IPS DF 6.9 (cell line): ENCODE results near the gene NOSTRIN.

Experiments
- DNase-seq: peaks from one replicate; pipeline ENCODE4 v3.0.0-alpha.2; 2013; ENCODE audit warnings: low read depth, low spot score
- H3K27ac ChIP-seq: one replicate; pipeline ENCODE4 v1.5.1; 2013; ENCODE audit warnings: low read length, control low read depth
- H3K27me3 ChIP-seq: 2 replicates; pipeline ENCODE4 v1.6.1; 2013; ENCODE audit warnings: mild to moderate bottlenecking, low read length; ENCODE audit not compliant: control insufficient read depth, insufficient read depth
- H3K36me3 ChIP-seq: 2 replicates; pipeline ENCODE4 v1.6.1; 2013; ENCODE audit warnings: low read length; ENCODE audit not compliant: control insufficient read depth, insufficient read depth
- H3K4me1 ChIP-seq: 2 replicates; pipeline ENCODE4 v1.6.1; 2013; ENCODE audit warnings: low read length; ENCODE audit not compliant: control insufficient read depth, insufficient read depth
- H3K4me3 ChIP-seq: 2 replicates; pipeline ENCODE4 v1.5.1; 2013; ENCODE audit warnings: mild to moderate bottlenecking, low read length
- H3K9me3 ChIP-seq: 2 replicates; pipeline ENCODE4 v1.6.1; 2013; ENCODE audit warnings: low read length, inconsistent platforms; ENCODE audit not compliant: control insufficient read depth, insufficient read depth
- WGBS: extraction: QIAGEN DNeasy Blood & Tissue Kit; methylation state at CpG from one replicate; pipeline ENCODE4 v1.1.7; 2013; ENCODE audit warnings: mixed read lengths, missing lambda C conversion rate; ENCODE audit not compliant: insufficient read length, insufficient coverage; 5-methylcytosine and 5-hydroxymethylcytosine counted together

NOSTRIN gene

DNA sequence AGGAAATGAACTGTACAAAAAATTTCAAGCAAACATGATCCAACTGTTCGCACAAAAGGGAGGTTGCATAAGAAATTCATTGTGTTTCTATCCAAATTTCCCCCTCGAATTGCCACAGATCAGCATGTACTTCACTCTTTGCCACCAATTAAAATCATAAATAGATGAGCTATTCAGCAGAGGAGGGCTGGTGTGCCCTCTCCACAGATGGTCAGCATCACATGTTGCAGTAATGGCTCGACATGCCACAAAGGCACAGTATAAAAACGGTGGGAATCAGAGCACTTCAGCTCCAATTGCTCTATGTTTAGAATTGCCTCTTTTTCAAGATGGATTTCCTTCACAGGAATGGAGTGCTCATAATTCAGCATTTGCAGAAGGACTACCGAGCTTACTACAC is 98.6 kb downstream of the NOSTRIN start, which contains the start of gene G6PC2:
TSS of gene G6PC2 (plus strand) at position 289 of the 400 bp plus-strand sequence. CDS start at position 330, 41 bp downstream.
- Histone ChIP-seq H3K4me3 (no peak within 1 kb of the TSS), H3K27ac (no peak within 1 kb of the TSS), H3K27me3 (no peaks in the 10 kb centered on the region), H3K9me3 (no peaks in the 10 kb centered on the region), H3K4me1 (no peaks in the 10 kb centered on the region), H3K36me3 (no peaks in the 10 kb centered on the region)
- no peak for DNase-seq
- WGBS, result no CpG with 5 or more reads among the region's 5 CpGs

DNA sequence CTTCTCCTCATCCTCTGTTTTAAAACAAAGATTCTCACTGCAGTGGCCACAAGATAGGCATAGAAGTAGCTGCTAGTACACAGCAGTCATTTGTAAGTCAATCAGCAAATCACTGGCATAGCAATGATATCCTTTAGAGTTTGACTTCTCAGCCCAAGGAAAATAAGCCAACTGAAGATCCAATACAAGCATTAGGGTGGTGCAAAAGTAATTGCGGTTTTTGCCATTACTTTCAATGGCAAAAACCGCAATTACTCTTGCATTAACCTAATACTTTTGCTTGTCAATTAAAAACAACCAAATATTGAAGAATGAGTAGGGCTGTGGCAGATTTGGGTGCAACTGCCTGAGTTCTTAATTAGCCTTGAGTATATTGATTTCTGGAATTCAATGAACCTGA is 101.5 kb downstream of the NOSTRIN start:
- no peaks in the 10 kb centered on the region for H3K27me3 ChIP-seq
- no peak for DNase-seq
- H3K36me3 ChIP-seq, result no peaks in the 10 kb centered on the region
- H3K27ac ChIP-seq, result no peak overlapping the region
- no CpG with 5 or more reads among the region's 2 CpGs for WGBS
- H3K9me3 ChIP-seq, result no peaks in the 10 kb centered on the region
- H3K4me1 ChIP-seq, result peaks cover 3% of the 10 kb centered on the region; the same call in 1 of the 2 replicates
- H3K4me3 ChIP-seq, result no peak overlapping the region

DNA sequence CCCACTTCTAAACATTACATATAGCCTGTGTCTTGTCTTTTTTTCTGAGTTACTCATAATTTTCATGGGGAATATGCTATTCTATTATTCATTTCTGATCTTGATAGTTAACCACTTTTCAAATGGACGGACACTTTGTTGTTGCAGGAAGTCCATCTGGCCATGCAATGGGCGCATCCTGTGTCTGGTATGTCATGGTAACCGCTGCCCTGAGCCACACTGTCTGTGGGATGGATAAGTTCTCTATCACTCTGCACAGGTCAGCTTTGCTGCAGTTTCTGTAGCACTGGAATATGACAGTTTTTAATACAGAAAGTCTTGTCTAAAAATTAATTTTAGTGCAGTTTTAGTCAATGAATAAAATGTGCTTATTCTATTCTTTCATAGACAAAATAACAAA is 101.9 kb downstream of the NOSTRIN start:
- Histone ChIP-seq H3K27ac (no peak overlapping the region), H3K27me3 (no peaks in the 10 kb centered on the region), H3K36me3 (no peaks in the 10 kb centered on the region), H3K9me3 (no peaks in the 10 kb centered on the region), H3K4me1 (peaks cover 3% of the 10 kb centered on the region; the same call in 1 of the 2 replicates), H3K4me3 (no peak overlapping the region)
- no peak for DNase-seq
- WGBS, result no CpG with 5 or more reads among the region's 3 CpGs

DNA sequence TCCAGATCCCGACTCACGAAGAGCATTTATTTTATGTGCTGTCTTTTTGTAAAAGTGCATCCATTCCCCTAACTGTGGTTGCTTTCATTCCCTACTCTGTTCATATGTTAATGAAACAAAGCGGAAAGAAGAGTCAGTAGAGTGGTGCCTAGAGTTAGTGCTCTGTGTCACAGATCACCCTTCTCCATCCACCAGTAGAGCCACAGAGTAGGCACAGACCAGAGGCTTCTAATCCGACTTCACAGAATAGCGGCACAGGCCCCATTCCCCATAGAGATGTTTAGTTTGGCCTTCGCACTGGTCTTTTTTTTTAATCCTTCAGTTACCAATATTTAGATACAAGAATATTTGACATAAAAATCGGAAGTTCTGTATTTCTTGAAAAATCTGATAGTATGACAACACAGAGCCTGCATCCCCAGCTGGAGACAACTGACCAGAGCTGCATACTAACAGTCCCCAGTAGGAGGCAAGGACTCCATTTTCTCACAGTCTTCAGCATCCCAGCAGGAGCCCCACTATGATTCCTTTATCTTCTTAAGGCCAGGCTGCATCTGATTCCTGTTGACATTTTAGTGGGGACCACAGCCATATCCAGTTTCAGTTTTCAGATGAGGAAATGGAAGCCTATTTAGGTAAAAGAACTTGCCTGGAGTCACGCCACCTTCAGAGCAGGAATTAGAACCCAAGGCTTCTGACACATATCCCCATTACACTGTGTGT is 105.7 kb downstream of the NOSTRIN start:
- Histone ChIP-seq H3K9me3 (no peaks in the 10 kb centered on the region), H3K4me1 (peaks cover 3% of the 10 kb centered on the region; the same call in 1 of the 2 replicates), H3K27ac (no peak overlapping the region), H3K27me3 (no peaks in the 10 kb centered on the region), H3K4me3 (no peak overlapping the region), H3K36me3 (no peaks in the 10 kb centered on the region)
- no CpG with 5 or more reads among the region's 8 CpGs for WGBS
- DNase-seq, result no peak

DNA sequence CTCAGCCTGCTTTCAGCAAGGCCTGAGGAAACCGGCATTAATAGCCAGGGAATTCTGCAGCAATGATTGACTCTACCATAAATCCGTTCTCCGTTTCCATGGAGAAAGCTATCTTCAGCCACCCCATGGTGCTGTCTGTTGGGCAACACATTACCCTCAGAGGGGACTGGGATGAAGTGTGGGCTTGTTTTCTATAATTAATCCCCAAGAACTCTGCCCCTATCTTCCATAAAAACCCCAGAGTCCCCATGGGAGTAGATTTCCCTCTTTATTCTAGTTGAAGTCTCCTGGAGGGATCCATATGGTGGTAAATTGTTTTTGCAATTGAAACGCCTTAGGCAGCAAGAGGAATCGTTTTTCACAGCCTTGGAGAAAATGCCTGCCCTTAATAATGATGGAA is 107.9 kb downstream of the NOSTRIN start:
- no peaks in the 10 kb centered on the region for H3K36me3 ChIP-seq
- WGBS, result no CpG with 5 or more reads among the region's 5 CpGs
- no peak overlapping the region for H3K4me3 ChIP-seq
- no peaks in the 10 kb centered on the region for H3K27me3 ChIP-seq
- peaks cover 3% of the 10 kb centered on the region; the same call in 1 of the 2 replicates for H3K4me1 ChIP-seq
- no peak overlapping the region for H3K27ac ChIP-seq
- H3K9me3 ChIP-seq, result no peaks in the 10 kb centered on the region
- DNase-seq, result no peak

DNA sequence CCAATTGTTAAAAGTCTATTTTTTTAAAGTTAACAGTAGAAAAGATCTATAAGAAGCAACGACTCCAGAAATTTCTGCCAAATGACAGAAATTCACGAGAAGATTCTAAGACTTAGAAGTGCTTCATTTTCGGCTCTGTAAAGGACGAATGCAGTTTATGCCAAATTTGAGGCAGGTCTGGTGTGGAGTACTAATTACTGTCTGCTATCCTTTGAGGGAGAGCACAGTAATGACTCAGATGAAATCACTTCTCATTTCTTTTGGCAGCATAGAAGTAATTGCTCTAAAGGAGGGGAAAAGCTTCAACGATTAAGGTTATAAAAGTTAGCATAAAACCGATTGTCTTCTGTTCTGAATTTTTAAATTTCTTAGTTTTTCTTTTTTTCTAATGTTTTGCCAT is 110.0 kb downstream of the NOSTRIN start:
- H3K4me1 ChIP-seq, result no peaks in the 10 kb centered on the region
- H3K27me3 ChIP-seq, result no peaks in the 10 kb centered on the region
- H3K9me3 ChIP-seq, result no peaks in the 10 kb centered on the region
- DNase-seq, result no peak
- H3K4me3 ChIP-seq, result no peak overlapping the region
- no peaks in the 10 kb centered on the region for H3K36me3 ChIP-seq
- WGBS, result no CpG with 5 or more reads among the region's 6 CpGs
- H3K27ac ChIP-seq, result no peak overlapping the region

DNA sequence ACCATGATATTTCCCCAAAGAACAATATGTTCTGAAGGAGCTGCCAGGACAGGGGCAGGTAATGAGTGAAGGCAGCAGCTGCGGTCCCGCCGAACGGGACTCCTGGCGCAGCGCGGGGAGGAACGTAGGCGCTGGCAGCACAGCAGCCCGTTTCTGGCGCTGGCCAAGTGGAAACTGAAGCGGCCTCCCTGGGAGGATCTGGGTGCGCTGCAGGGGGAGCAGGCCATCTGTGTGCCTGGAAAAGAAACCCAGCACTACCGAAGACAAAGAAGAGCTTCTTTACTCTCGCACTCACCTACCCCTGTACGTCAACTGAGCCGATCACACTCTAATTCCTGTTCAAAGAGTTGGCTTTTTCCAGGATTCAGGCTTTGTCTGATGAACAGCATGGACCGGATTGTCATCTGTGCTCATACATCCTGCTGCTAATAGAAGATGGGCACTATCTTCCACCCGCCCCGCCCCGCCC is 110.5 kb downstream of the NOSTRIN start:
- Histone ChIP-seq H3K4me1 (no peaks in the 10 kb centered on the region), H3K36me3 (no peaks in the 10 kb centered on the region), H3K4me3 (no peak overlapping the region), H3K27me3 (no peaks in the 10 kb centered on the region), H3K27ac (no peak overlapping the region), H3K9me3 (no peaks in the 10 kb centered on the region)
- no peak for DNase-seq
- WGBS, result no CpG with 5 or more reads among the region's 21 CpGs

DNA sequence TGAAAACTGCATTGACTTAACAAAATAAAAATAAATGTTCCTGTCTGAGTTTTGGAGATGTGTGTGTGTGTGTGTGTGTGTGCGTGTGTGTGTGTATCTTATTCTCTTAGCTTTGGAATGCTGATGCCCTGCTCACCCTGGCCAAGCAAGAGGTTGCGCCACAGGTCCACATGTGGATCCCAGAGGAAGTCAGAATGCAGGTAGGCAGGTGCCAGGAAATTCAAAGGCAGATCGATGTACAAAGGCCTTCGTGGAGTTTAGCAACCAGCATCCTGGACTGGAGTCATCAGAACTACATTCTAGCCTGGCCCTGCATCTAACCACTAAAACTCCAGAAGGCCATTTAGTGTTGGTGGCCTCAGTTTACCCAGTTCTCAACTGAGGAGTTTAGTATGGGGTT is 111.1 kb downstream of the NOSTRIN start:
- Histone ChIP-seq H3K36me3 (no peaks in the 10 kb centered on the region), H3K4me3 (no peak overlapping the region), H3K27me3 (no peaks in the 10 kb centered on the region), H3K9me3 (no peaks in the 10 kb centered on the region), H3K4me1 (no peaks in the 10 kb centered on the region), H3K27ac (no peak overlapping the region)
- no CpG with 5 or more reads among the region's 4 CpGs for WGBS
- no peak for DNase-seq
